Occipital lobe (tissue), 2 donors: ENCODE data around the gene USP36. TPM values are rescaled to one million over a fixed set of nuclear protein-coding genes. Genes with fewer than 3 reads are reported as not detected.
"Not testable (repeated sequence)": the region's sequence is repeated elsewhere in the genome, so short reads cannot be mapped to it uniquely, and the experiment has no call there.

Experiments
- DNase-seq: peaks from one replicate; lab custom pipeline; 2025; lab: John Stamatoyannopoulos, UW
- total RNA-seq: library from RNA; depleted of rRNA; stranded (reverse); fragments of >200 nt; gene quantifications from one replicate; pipeline ENCODE4 v1.2.3, GENCODE V29; 2014

Gene USP36
- total RNA-seq, 1 donor from 2014 or later = 21.4 TPM

DNA sequence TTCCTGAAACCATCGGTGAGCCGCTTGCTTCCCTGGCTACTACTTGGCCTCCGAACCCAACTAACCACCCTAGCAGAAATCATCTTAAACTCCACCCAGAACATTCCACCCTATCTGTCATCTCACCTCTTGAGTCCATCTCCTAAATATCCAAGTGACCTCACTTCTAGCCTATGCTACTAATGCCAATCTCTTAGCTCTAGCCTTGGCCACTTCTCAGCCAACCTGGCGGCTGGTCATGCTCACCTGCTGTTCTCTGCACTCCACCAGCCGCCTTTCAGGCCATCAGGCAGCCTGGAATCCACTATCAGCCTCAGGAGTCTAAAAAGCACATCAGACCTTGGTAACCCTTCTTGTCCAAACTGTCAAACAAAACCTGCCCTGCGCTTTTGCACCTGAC lies 46.6 kb downstream of the USP36 start:
- no peak for DNase-seq

- DNase-seq = no peak
Measured at GRCh38 chr17:78793415-78793814, 47.2 kb downstream of the USP36 start.

DNA sequence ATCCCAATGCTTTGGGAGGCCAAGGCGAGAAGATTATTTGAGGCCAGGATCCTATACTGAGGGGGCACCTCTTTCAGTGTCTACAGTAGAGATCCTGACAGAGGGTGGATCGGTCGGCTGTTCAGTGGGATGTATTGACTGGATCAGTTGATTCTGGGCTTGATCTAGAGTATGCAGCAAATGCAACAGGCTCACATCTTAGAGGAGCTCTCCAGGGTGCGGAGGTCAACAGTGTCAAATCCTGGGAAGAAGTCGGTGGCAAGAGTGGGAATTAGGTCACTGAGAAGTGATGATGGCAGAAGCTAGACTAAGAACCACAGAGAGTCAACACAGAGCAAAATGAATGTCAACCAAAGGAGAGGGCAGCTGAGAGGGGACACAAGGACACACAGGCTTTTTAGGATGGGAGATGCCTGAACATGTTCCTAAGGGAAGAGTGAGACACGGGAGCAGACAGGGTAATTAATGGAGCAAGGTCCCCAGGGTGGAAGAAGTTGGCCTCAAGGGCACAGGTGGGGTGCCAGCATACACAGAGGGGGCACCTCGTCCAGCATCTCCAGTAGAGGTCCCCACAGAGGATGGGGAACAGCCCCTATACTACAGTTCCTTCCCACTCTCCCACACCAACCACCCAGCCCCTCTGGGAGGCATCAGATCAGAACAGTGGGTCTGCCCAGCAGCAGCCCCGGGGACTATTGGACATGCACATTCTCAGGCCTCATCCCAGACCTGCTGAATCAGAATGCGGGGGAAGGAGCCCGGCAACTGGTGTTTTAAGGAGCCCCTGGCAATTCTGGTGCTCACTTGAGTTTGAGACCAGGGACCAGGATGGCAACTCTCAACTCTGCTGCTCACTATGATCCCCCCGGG lies 48.5 kb downstream of the USP36 start:
- no peak for DNase-seq

GRCh38 chr17:78790552-78790951 lies 50.1 kb downstream of the USP36 start:
- DNase-seq = no peak

DNA sequence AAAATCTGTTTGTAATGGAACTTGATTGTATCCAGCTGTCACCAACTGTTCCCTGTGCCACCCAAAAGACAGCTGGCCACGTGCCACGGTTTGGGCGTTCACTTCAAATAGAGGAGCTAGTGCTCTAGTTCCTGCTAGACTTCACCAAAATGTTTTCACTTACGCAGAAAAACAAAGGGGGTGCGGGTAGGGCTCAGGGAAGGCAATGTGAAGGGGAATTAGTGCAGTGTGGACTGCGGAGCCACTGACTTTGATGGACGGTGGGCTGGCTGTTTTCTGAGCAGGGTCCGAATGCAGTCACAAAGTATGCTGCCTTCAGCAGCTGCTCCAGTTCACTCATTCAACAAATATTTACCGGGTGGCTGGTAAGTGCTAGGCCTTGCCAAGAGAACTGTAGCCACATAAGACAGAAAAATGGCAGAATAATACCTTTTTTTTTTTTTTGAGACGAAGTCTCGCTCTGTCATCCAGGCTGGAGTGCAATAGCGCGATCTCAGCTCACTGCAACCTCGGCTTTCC lies 50.9 kb downstream of the USP36 start:
- no peak for DNase-seq

DNA sequence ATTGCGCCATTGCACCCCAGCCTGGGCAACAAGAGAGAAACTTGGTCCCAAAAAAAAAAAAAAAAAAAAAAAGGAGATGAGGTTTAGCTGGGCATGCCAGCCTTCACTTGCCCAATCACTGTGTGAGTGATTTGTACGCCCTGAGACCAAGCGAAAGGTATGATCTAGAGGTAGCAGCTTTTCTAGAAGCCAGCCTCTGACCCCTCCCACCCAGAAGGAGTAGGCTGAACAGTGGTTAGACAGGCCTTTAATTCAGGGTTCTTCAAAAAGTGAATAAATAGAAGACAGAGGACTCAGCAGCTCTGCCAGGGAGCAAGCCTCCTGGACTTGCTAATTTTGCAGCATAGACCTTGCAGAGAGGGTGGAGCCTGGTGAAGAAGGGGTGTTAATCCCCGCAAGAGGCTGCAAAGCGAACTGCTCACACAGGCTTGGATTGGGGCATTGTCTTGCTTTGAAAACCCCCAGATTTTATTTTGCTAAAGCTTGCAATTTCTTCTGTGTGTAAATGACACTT lies 51.4 kb downstream of the USP36 start:
- no peak for DNase-seq

- DNase-seq = no peak
Measured at GRCh38 chr17:78788451-78788850, 52.2 kb downstream of the USP36 start.

- no peak for DNase-seq
Measured at GRCh38 chr17:78787444-78787843, 53.2 kb downstream of the USP36 start.

DNA sequence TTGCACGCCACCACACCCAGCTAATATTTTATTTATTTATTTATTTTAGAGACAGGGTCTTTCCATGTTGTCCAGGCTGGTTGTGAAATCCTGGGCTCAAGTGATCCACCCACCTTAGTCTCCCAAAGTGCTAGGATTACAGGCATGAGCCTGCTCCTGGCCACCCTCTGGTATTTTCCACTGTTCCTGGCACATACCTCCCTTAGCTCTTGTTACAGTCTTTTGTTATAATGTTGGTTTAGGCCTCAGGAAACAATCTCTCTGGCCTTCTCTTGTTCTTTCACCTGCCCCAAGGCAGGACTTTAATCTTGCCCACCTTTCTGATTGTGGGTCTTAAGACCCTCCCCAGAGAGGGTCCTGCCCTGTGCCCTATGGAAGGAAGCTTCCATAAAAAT lies 55.0 kb downstream of the USP36 start:
- DNase-seq = no peak

DNA sequence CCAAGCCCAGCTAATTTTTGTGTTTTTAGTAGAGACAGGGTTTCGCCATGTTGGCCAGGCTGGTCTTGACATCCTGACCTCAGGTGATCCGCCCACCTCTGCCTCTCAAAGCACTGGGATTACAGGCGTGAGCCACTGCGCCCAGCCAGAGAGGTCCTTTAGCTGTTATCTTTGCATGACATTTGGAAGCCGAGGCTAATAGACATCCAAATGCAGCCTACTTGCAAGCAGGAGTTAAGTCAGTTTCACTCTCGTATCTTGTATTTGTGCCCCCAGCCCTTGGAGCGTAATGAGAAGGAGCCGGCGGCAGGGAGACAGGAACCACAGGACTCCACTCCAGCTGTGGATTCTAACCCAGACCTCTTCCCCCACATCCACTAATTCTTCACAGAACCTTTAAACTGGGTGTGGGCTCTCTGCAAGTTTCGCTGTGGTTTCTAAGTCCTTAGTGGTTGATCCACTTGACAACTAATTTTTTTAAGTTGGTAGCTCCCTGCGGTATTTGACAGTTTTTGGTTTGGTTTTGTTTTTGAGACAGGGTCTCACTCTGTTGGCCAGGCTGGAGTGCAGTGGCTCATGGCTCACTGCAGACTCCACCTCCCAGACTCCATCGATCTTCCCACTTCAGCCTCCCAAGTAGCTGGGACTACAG lies 55.5 kb downstream of the USP36 start:
- no peak for DNase-seq

GRCh38 chr17:78784352-78784751 lies 56.3 kb downstream of the USP36 start:
- no peak for DNase-seq

DNA sequence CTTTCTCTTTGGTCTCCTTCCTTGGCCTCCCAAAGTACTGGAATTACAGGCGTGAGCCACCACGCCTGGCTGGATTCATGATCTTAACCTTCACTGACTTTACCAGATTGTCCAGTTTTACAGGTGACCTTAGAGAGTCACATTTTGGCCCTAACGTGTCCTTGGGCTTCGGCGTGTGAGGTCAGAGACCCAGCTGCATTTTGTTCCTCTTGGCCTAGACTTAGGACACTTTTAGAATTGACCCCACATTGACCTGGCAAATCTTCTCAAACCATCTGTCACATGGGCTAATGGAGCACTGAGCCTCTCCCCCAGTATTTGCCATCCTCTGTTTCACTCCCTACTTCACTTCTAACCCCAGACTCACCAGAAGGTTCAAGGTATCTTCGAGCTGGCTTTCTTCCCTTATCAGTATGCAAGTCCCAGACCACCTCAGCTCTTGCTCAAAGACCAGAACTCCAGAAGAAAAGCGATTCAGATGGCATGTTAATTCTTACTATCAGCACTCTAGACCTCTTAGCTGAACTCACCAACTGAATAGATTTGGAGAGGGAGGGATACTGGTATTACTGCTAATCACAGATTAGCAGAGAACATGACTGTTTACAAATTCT lies 56.8 kb downstream of the USP36 start:
- no peak for DNase-seq

DNA sequence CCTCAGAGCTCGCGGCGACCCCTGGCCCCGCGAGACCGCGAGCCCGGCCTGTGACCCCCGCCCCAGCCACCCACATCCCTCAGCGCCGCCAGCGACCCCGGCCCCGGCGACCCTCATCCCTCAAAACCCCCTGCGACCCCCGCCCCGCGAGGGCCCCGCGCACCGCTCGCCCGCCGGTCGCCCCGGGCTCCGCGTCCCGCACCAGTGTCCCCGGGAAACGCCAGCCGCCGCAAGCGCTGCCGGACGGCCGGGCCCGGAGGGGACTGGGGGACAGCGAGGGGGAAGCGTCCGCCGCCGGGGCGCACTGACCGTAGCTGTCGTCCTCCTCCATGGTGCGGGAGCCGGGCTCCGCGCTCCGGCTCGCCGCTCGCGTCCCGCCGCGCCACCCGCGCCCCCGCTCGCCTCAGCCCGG lies 58.7 kb downstream of the USP36 start, which contains the start of gene CYTH1:
Gene CYTH1, minus strand, starts transcription at position 381 of the 412 bp plus-strand sequence. Its CDS starts 50 bp downstream, at position 331.
- DNase-seq = no peak

DNA sequence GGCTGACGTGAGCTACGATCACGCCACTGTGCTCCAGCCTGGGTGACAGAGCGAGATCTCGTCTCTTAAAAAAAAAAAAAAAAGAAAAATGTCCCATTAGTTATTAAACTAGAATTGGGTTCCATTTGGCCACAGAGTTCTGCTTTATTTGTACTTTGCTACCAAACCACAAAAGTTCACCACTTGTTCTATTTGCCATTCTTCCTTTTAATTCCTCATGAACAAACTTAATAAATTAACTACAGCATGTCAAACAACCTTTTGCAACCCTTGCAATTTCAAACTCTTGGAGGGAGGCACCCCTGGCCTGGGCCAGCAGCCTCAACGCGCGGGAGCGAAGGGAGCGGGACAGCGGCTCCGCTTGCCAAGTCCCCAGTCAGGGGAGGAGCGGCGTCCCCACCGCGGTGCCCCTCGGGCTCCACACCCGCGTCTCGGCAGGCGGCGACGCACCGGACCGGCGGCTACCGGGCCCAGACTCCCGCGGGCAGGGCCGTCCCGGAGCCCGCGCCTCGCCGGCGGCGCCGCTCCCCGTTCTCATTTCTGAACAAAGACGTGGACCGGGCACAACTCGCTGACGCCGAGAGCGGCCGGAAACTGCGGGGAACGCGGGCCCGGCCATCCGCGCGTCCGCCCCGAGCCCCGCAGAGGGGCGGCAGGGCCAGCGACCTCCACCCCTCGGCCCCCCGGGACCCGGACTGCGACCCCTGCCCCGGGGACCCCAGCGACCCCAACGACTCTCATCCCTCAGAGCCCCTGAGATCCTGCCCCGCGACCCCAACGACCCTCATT lies 59.3 kb downstream of the USP36 start:
- DNase-seq = no peak

DNA sequence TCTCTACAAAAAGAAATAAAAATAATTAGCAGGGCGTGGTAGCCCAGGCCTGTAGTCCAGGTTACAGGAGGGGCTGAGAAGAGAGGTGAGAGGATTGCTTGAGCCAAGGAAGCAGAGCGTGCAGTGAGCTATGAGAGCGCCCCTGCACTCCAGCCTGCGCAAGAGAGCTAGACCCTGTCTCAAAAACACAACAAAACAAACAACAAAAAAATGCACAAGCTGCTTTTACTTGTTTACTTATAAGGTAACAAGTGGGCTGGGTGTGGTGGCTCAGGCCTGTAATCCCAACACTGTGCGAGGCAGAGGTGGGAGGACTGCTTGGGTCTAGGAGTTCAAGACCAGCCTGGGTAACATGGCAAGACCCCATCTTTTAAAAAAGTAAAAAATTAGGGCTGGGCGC lies 60.3 kb downstream of the USP36 start:
- DNase-seq = no peak

DNA sequence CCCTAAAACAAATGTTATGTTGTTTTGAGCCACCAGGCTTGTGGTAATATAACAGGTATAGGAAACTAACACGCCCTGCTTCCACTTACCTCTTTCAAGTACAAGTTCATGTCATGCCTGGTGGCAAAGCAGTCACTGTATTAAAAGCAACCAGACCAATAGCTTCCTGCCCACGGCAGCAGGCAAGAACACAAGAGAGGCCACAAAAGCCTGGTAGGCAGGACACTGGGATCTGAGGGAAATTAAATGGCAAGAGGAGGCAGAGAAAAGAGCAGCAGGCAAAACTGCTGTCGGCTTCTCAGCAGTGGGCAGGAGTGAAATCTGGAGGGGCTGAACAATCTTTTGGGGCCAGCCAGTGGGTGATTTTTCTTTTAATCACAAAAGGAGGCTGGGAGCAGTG lies 60.8 kb downstream of the USP36 start:
- no peak for DNase-seq

DNA sequence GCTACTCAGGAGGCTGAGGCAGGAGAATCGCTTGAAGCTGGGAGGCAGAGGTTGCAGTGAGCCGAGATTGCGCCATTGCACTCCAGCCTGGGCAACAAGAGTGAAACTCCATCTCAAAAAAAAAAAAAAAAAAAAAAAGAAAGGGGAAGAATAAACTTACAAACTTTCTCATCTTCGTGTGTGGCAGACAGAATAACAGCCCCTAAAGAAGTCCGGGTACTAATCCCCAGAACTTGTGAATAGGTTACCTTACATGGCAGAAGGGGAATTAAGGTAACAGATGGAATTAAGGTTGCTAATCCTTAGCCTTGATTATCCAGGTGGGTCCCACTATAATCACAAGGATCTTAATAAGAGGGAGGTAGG lies 61.3 kb downstream of the USP36 start:
- DNase-seq = not testable (repeated sequence)

DNA sequence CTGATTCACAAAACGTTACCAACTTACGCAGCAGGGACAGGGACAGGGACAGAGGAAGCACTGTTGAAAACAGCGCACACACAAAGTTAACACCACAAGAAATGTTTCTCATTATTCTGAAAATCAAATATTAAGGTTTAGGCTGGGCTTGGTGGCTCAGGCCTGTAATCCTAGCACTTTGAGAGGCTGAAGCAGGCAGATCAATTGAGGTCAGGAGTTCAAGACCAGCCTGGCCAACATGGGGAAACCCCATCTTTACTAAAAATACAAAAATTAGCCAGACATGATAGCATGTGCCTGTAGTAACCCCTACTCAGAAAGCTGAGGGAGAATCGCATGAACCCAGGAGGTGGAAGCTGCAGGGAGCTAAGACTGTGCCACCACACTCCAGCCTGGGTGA lies 62.7 kb downstream of the USP36 start:
- DNase-seq = no peak

DNA sequence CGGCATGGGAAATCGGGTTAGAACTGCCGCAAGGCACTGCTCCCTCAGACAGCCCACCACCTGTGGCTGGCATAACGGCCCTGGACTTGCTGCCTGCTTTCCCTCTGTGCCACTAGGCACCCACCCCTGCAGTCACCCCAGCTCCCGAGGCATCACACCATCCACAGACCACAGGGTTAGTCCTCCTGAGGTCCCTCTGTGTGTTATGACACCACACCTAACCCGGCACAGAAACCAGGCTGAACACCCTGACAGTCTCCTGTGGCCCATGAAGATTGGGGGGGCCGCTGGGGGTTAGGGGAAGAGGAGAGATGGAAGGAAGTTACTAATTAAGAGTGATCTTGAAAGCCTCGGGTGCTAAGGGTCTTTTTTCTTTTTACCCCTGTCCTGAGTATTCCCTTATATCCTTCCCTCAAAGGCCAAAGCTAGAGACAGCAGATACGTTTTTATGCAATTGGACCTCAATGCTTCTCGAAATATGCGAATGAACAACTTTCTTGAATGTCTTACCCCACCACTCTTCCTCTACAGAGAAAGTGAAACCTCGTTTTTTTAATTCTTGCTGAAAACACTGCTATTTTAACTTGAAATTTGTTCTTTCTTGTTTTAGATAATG lies 65.5 kb downstream of the USP36 start:
- DNase-seq = no peak

- DNase-seq = no peak
Measured at GRCh38 chr17:78774453-78774852, 66.2 kb downstream of the USP36 start.
